ENCODE data around the gene MSH5. TPM values are rescaled to one million over a fixed set of nuclear protein-coding genes. Genes with fewer than 3 reads are reported as not detected.
"Not testable (repeated sequence)": the region's sequence is repeated elsewhere in the genome, so short reads cannot be mapped to it uniquely, and the experiment has no call there.

The MSH5 gene
- total RNA-seq, 1 donor from 2014 or later, result 11.2 TPM

DNA sequence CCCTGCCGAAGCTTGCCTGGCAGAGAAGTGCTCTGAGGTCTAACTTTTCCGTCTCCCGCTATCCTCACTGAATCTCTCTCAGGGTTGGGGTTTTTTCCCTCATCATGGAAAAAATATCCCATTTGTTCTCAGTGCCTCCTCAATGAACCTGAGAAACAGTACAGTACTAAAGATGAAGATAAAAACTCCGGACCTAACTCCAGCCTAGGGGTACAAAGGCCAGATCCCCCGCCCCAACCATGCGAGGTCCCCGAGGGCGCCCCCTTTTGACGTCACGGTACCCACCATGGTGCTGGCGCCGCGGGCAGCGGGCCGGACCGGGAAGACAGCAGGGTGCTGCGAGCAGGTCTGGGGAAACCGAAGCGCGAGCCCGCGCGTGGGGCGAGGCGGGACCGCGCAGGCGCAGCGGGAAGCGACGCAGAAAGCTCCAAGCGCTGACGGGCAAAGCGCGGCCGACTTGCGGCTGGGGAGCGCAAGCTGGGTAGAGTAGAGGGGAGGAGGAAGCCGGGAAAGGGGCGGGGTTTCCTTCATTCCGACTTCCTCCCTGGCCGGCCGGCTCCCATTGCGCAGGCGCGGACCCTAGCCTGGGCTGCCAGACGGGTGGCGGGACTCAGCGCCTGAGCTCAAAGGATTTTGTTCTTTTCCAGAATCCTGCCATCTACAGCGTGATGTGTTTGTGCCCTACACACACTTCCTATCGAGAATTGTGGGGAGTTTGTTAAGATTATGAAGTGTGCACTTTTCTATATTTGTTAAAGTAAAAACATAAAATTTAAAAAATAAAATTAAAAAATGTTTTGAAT, 66.9 kb downstream of the MSH5 start, which contains the start of gene LSM2:
LSM2 (minus strand) TSS at position 497 of the 803 bp plus-strand sequence; CDS start at position 288, 209 bp downstream.
- Histone ChIP-seq H3K9me3 (no peaks in the 10 kb centered on the region), H3K27ac (peak within 1 kb of the TSS; percentile 90), H3K4me3 (peak within 1 kb of the TSS; percentile 83), H3K27me3 (no peaks in the 10 kb centered on the region), H3K36me3 (peaks cover 12% of the 10 kb centered on the region), H3K4me1 (peaks cover 13% of the 10 kb centered on the region)
- ATAC-seq (peak; percentile 100), DNase-seq (peak; percentile 99)
- intact Hi-C loops (cut with DNase I), result no loop called here
- peak; percentile 34 for TF ChIP-seq CTCF (IDR thresholded peaks at IDR 0.05)

GRCh38 chr6:31808599-31808998, 68.8 kb downstream of the MSH5 start:
- DNase-seq; H3K4me3 ChIP-seq; intact Hi-C loops (cut with DNase I); H3K27ac ChIP-seq; H3K36me3 ChIP-seq; H3K27me3 ChIP-seq; ATAC-seq; H3K9me3 ChIP-seq: not testable (repeated sequence)
- peaks cover 20% of the 10 kb centered on the region for H3K4me1 ChIP-seq

DNA sequence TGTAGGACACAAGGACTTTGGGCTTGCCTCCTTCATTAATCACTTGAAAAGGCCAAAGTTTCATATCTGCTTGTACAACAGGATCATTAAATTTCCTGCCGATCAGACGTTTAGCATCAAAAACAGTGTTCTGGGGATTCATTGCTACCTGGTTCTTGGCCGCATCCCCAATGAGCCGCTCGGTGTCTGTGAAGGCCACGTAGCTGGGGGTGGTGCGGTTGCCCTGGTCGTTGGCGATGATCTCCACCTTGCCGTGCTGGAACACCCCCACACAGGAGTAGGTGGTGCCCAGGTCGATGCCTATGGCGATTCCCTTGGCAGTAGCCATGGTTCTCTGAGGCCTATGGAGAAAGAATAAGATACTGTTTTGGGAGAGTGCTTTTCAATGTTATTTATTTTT, 71.8 kb downstream of the MSH5 start:
- no peaks in the 10 kb centered on the region for H3K36me3 ChIP-seq
- DNase-seq (no peak), ATAC-seq (no peak)
- H3K4me3 ChIP-seq, result no peak overlapping the region
- peaks cover 16% of the 10 kb centered on the region for H3K4me1 ChIP-seq
- H3K27ac ChIP-seq, result no peak overlapping the region
- H3K9me3 ChIP-seq, result no peaks in the 10 kb centered on the region
- intact Hi-C loops (cut with DNase I), result no loop called here
- H3K27me3 ChIP-seq, result no peaks in the 10 kb centered on the region
- TF ChIP-seq CTCF (IDR thresholded peaks at IDR 0.05), result no peak

Small RNAs within 50 kb of the gene (microRNA-seq; reads per million reads assigned to microRNA genes)
- gene MIR4646 (ENCODE audit: borderline microRNAs expressed), result 0.50 reads per million

Other genes with a start within 250 kb of the MSH5 start
- gene MICB, start 241.9 kb upstream of the MSH5 start, total RNA-seq, result 8.2 TPM
- gene MCCD1, start 211.0 kb upstream of the MSH5 start, total RNA-seq, result not detected
- gene DDX39B, start 198.0 kb upstream of the MSH5 start, total RNA-seq, result 241 TPM
- 0.75 TPM for gene ATP6V1G2, start 193.4 kb upstream of the MSH5 start, total RNA-seq
- gene NFKBIL1, start 192.4 kb upstream of the MSH5 start, total RNA-seq, result 22.6 TPM
- 0.46 TPM for gene LTA, start 167.7 kb upstream of the MSH5 start, total RNA-seq
- gene TNF, start 164.4 kb upstream of the MSH5 start, total RNA-seq, result 2.4 TPM
- gene LTB, start 157.6 kb upstream of the MSH5 start, total RNA-seq, result 6.2 TPM
- 68.1 TPM for gene LST1, start 153.7 kb upstream of the MSH5 start, total RNA-seq
- gene NCR3, start 147.0 kb upstream of the MSH5 start, total RNA-seq, result 1.8 TPM
- gene AIF1, start 124.8 kb upstream of the MSH5 start, total RNA-seq, result 55.3 TPM
- gene PRRC2A, start 119.3 kb upstream of the MSH5 start, total RNA-seq, result 138 TPM
- gene BAG6, start 87.3 kb upstream of the MSH5 start, total RNA-seq, result 238 TPM
- 2.6 TPM for gene APOM, start 84.1 kb upstream of the MSH5 start, total RNA-seq
- gene C6orf47, start 79.2 kb upstream of the MSH5 start, total RNA-seq, result 25.6 TPM
- gene GPANK1, start 75.0 kb upstream of the MSH5 start, total RNA-seq, result 13.9 TPM
- gene CSNK2B, start 73.9 kb upstream of the MSH5 start, total RNA-seq, result 114 TPM
- gene LY6G5B, start 70.0 kb upstream of the MSH5 start, total RNA-seq, result 12.6 TPM
- 3.4 TPM for gene LY6G5C, start 58.9 kb upstream of the MSH5 start, total RNA-seq
- 55.8 TPM for gene ABHD16A, start 36.7 kb upstream of the MSH5 start, total RNA-seq
- gene LY6G6F, start 33.1 kb upstream of the MSH5 start, total RNA-seq, result not detected
- not detected for gene LY6G6D, start 24.7 kb upstream of the MSH5 start, total RNA-seq
- not detected for gene LY6G6C, start 18.3 kb upstream of the MSH5 start, total RNA-seq
- gene MPIG6B, start 16.6 kb upstream of the MSH5 start, total RNA-seq, result 1.1 TPM
- 71.2 TPM for gene DDAH2, start 10.7 kb upstream of the MSH5 start, total RNA-seq
- 286 TPM for gene CLIC1, start 3.5 kb upstream of the MSH5 start, total RNA-seq
- 2.6 TPM for gene SAPCD1, start 22.7 kb downstream of the MSH5 start, total RNA-seq
- gene VWA7, start 37.3 kb downstream of the MSH5 start, total RNA-seq, result 3.4 TPM
- gene VARS1, start 55.7 kb downstream of the MSH5 start, total RNA-seq, result 53.0 TPM
- gene LSM2, start 67.0 kb downstream of the MSH5 start, total RNA-seq, result 30.8 TPM
- 2.0 TPM for gene HSPA1L, start 75.3 kb downstream of the MSH5 start, total RNA-seq
- gene HSPA1A, start 75.5 kb downstream of the MSH5 start, total RNA-seq, result 150 TPM
- gene HSPA1B, start 87.7 kb downstream of the MSH5 start, total RNA-seq, result 112 TPM
- gene NEU1, start 122.8 kb downstream of the MSH5 start, total RNA-seq, result 81.0 TPM
- gene SLC44A4, start 139.0 kb downstream of the MSH5 start, total RNA-seq, result 23.1 TPM
- gene EHMT2, start 157.7 kb downstream of the MSH5 start, total RNA-seq, result 36.0 TPM
- 3.5 TPM for gene ZBTB12, start 162.1 kb downstream of the MSH5 start, total RNA-seq
- 282 TPM for gene C2, start 187.7 kb downstream of the MSH5 start, total RNA-seq
- 74.9 TPM for gene CFB, start 206.1 kb downstream of the MSH5 start, total RNA-seq
- 43.9 TPM for gene NELFE, start 219.0 kb downstream of the MSH5 start, total RNA-seq
- gene SKIC2, start 219.2 kb downstream of the MSH5 start, total RNA-seq, result 58.8 TPM
- gene DXO, start 232.1 kb downstream of the MSH5 start, total RNA-seq, result 20.5 TPM
- gene C4A, start 242.1 kb downstream of the MSH5 start, total RNA-seq, result 200 TPM

All from upper lobe of right lung (tissue), 1 donor.